NT2/D1 (cell line): ENCODE data around the gene IL15.

Source experiments
- SUZ12 ChIP-seq: IDR thresholded peaks from 2 replicates; pipeline ENCODE4 v1.6.1; 2011; ENCODE audit not compliant: insufficient read length, insufficient read depth; ENCODE audit errors: extremely low read depth
- YY1 ChIP-seq: IDR thresholded peaks from 2 replicates; pipeline ENCODE4 v1.6.1; 2011; ENCODE audit not compliant: insufficient read length, insufficient read depth
- ZNF274 ChIP-seq: IDR thresholded peaks from 2 replicates; pipeline ENCODE4 v1.6.1; 2011; ENCODE audit warnings: mild to moderate bottlenecking, low read depth, low read length

DNA sequence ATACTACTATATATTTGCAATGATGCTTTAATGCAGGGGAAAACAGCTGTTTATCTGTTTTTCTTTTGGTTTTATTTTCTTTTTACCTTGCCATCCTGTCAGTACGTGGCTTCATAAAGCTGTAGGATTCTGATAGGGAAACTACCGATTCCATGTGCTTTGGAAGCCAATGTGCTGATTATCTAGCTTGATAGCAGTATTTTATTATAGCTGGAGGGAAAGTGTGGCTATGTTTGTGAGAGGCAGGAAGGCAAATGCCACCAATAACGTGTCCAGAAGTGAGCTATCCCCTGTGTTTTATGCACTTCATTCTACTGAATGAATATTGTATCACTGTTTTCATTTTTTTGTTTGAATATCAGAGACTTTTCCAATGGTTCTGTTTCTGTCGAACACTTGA lies 43.7 kb downstream of the IL15 start:
- no peak for TF ChIP-seq SUZ12
- TF ChIP-seq YY1, result no peak
- no peak for TF ChIP-seq ZNF274
